PC-3 (cell line): ENCODE measurements around the gene PAPOLB.

Experiments
- EZH2 ChIP-seq: fragments of 300-600 bp; sonication (generic); IDR thresholded peaks from one replicate; pipeline ENCODE4 v1.6.1; 2017; ENCODE audit warnings: antibody characterized with exemption, mild to moderate bottlenecking, low read length; ENCODE audit not compliant: unreplicated experiment
- TF ChIP-seq, protein P1 (sequence below): fragments of 300-600 bp; sonication (generic); conservative IDR thresholded peaks from 2 replicates; pipeline ENCODE4 v1.5.1; 2017; ENCODE audit warnings: antibody characterized with exemption, low read depth, mild to moderate bottlenecking, low read length

DNA sequence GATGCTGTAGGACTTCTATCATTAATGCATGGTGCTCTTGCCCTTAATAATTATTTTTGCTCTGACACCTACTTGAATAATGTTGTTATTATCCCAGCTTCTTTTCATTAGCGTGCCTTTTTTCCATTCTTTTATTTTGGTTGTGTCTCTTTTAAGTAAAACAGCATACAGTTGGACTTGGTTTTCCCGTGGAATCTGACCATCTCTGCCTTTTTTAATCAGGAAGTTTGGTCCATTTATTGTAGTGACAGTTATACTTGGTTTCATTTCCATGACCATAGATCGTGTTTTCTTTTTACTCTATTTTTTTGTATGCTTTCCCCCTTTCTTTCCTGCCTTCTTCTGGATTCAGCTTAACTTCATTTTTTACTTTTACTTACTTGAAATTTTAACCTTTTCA, 4.6 kb downstream of the PAPOLB start:
- TF ChIP-seq, protein P1, sequence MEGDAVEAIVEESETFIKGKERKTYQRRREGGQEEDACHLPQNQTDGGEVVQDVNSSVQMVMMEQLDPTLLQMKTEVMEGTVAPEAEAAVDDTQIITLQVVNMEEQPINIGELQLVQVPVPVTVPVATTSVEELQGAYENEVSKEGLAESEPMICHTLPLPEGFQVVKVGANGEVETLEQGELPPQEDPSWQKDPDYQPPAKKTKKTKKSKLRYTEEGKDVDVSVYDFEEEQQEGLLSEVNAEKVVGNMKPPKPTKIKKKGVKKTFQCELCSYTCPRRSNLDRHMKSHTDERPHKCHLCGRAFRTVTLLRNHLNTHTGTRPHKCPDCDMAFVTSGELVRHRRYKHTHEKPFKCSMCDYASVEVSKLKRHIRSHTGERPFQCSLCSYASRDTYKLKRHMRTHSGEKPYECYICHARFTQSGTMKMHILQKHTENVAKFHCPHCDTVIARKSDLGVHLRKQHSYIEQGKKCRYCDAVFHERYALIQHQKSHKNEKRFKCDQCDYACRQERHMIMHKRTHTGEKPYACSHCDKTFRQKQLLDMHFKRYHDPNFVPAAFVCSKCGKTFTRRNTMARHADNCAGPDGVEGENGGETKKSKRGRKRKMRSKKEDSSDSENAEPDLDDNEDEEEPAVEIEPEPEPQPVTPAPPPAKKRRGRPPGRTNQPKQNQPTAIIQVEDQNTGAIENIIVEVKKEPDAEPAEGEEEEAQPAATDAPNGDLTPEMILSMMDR, result no peak
- TF ChIP-seq EZH2, result no peak
